Vagina (tissue), 2 donors: ENCODE results near the gene PTPRA. TPM values are rescaled to one million over a fixed set of nuclear protein-coding genes. Genes with fewer than 3 reads are reported as not detected.

Source experiments
- DNase-seq, 2 donors: peaks; one replicate each; pipeline ENCODE4 v3.0.0-alpha.2; 2017; ENCODE audit errors: extremely low spot score in 2 of 2
- H3K27ac ChIP-seq: fragments of 200-600 bp; sonication (generic); one replicate; pipeline ENCODE4 v1.5.1; 2019
- H3K27me3 ChIP-seq: fragments of 200-600 bp; sonication (generic); one replicate; pipeline ENCODE4 v1.5.1; 2019
- H3K36me3 ChIP-seq, 2 donors: fragments of 200-600 bp; sonication (generic); one replicate each; pipeline ENCODE4 v1.5.1; 2017 to 2019
- H3K4me1 ChIP-seq: fragments of 200-600 bp; sonication (generic); one replicate; pipeline ENCODE4 v1.5.1; 2019
- H3K4me3 ChIP-seq, 2 donors: fragments of 200-600 bp; sonication (generic); 1 replicate in 1 of 2; 2 replicates in 1 of 2; pipeline ENCODE4 v1.5.1; 2016 to 2019
- H3K9me3 ChIP-seq: fragments of 200-600 bp; sonication (generic); one replicate; pipeline ENCODE4 v1.5.1; 2019
- CTCF ChIP-seq, 3 experiments: fragments of 450-650 bp in 2 of 3; fragments of 200-600 bp in 1 of 3; sonication (generic) in 1 of 3; IDR thresholded peaks; one replicate each; pipeline ENCODE4 v1.5.1; 2017 to 2019; ENCODE audit warnings: antibody characterized with exemption in 3 of 3, mild to moderate bottlenecking in 2 of 3, moderate library complexity in 2 of 3
- POLR2A ChIP-seq, 2 donors: fragments of 450-650 bp; IDR thresholded peaks; one replicate each; pipeline ENCODE4 v1.6.1; 2017; ENCODE audit warnings: antibody characterized with exemption in 2 of 2, mild to moderate bottlenecking in 2 of 2, moderate library complexity in 2 of 2
- POLR2AphosphoS5 ChIP-seq, 2 donors: sonication (generic); formaldehyde crosslinking; IDR thresholded peaks; one replicate each; pipeline ENCODE4 v1.9.0; 2017; ENCODE audit warnings: antibody characterized with exemption in 2 of 2, mild to moderate bottlenecking in 2 of 2, low read depth in 1 of 2; ENCODE audit not compliant: insufficient read depth in 1 of 2
- intact Hi-C: fragments of 100-400 bp; cut with DNase I; formaldehyde crosslinking; loops from one replicate; pipeline ENCODE4 v1.15.1; 2023
- total RNA-seq: library from RNA; depleted of rRNA; stranded (reverse); fragments of >200 nt; gene quantifications from one replicate; pipeline ENCODE4 v1.2.3, GENCODE V29; 2016

The PTPRA gene
- total RNA-seq, 1 donor from 2014 or later: 45.7 TPM

GRCh38 chr20:2956480-2956879 is 83.2 kb downstream of the PTPRA start:
- DNase-seq: no peak
- intact Hi-C loops: no loop called here
- TF ChIP-seq CTCF (IDR thresholded peaks at IDR 0.05) (no peak), POLR2A (IDR thresholded peaks at IDR 0.05) (no peak), POLR2AphosphoS5 (IDR thresholded peaks at IDR 0.05; ENCODE audit: insufficient read depth in 1 of 2, low read depth in 1 of 2) (no peak)
- H3K27ac ChIP-seq: no peak overlapping the region
- H3K4me1 ChIP-seq: no peaks in the 10 kb centered on the region
- H3K27me3 ChIP-seq: no peaks in the 10 kb centered on the region
- no peak overlapping the region for H3K4me3 ChIP-seq
- no peaks in the 10 kb centered on the region for H3K9me3 ChIP-seq
- peaks cover 0 to 2% of the 10 kb centered on the region in 2 donors for H3K36me3 ChIP-seq

- Histone ChIP-seq H3K4me1 (no peaks in the 10 kb centered on the region), H3K27me3 (no peaks in the 10 kb centered on the region), H3K36me3 (peaks cover 0 to 16% of the 10 kb centered on the region in 2 donors), H3K27ac (no peak overlapping the region), H3K9me3 (no peaks in the 10 kb centered on the region), H3K4me3 (no peak overlapping the region)
- TF ChIP-seq POLR2A (IDR thresholded peaks at IDR 0.05) (no peak), POLR2AphosphoS5 (IDR thresholded peaks at IDR 0.05; ENCODE audit: insufficient read depth in 1 of 2, low read depth in 1 of 2) (no peak), CTCF (IDR thresholded peaks at IDR 0.05) (no peak)
- no peak for DNase-seq
- intact Hi-C loops: no loop called here
These were observed 94.6 kb downstream of the PTPRA start for GRCh38 chr20:2967841-2968240.

GRCh38 chr20:2972126-2972525 is 98.8 kb downstream of the PTPRA start:
- no peak for TF ChIP-seq POLR2A (IDR thresholded peaks at IDR 0.05)
- TF ChIP-seq POLR2AphosphoS5 (IDR thresholded peaks at IDR 0.05; ENCODE audit: insufficient read depth in 1 of 2, low read depth in 1 of 2): no peak
- no peak for TF ChIP-seq CTCF (IDR thresholded peaks at IDR 0.05)
- no peak for DNase-seq
- Histone ChIP-seq H3K27ac (no peak overlapping the region), H3K27me3 (no peaks in the 10 kb centered on the region), H3K4me1 (no peaks in the 10 kb centered on the region), H3K9me3 (no peaks in the 10 kb centered on the region), H3K4me3 (no peak overlapping the region), H3K36me3 (peaks cover 0 to 4% of the 10 kb centered on the region in 2 donors)
- intact Hi-C loops: no loop called here

GRCh38 chr20:2973574-2973973 is 100.3 kb downstream of the PTPRA start:
- no peaks in the 10 kb centered on the region for H3K4me1 ChIP-seq
- no peaks in the 10 kb centered on the region for H3K27me3 ChIP-seq
- H3K4me3 ChIP-seq: no peak overlapping the region
- TF ChIP-seq POLR2A (IDR thresholded peaks at IDR 0.05): no peak
- TF ChIP-seq CTCF (IDR thresholded peaks at IDR 0.05): no peak
- TF ChIP-seq POLR2AphosphoS5 (IDR thresholded peaks at IDR 0.05; ENCODE audit: insufficient read depth in 1 of 2, low read depth in 1 of 2): no peak
- H3K9me3 ChIP-seq: no peaks in the 10 kb centered on the region
- H3K36me3 ChIP-seq: peaks cover 0 to 4% of the 10 kb centered on the region in 2 donors
- intact Hi-C loops: no loop called here
- no peak overlapping the region for H3K27ac ChIP-seq
- DNase-seq: no peak

GRCh38 chr20:2978519-2978918 is 105.2 kb downstream of the PTPRA start:
- no peak overlapping the region for H3K4me3 ChIP-seq
- H3K36me3 ChIP-seq: no peaks in the 10 kb centered on the region
- H3K27ac ChIP-seq: no peak overlapping the region
- H3K4me1 ChIP-seq: no peaks in the 10 kb centered on the region
- no peak for TF ChIP-seq POLR2A (IDR thresholded peaks at IDR 0.05)
- no peak for TF ChIP-seq CTCF (IDR thresholded peaks at IDR 0.05)
- no peak for TF ChIP-seq POLR2AphosphoS5 (IDR thresholded peaks at IDR 0.05; ENCODE audit: insufficient read depth in 1 of 2, low read depth in 1 of 2)
- H3K27me3 ChIP-seq: no peaks in the 10 kb centered on the region
- no peaks in the 10 kb centered on the region for H3K9me3 ChIP-seq
- no peak for DNase-seq
- intact Hi-C loops: no loop called here
